NK-92 treated with Interleukin-12 subunit alpha and Interleukin-12 subunit beta, amount 100 ng/mL, for 24 hours (cell line): Measurements from ENCODE around the gene IQCE.

Experiments used
- DNase-seq: peaks from one replicate; lab custom pipeline; 2025; lab: John Stamatoyannopoulos, UW

IQCE gene

GRCh38 chr7:2663121-2663886 is 104.5 kb downstream of the IQCE start:
- DNase-seq, result no peak

GRCh38 chr7:2663960-2664359 is 105.2 kb downstream of the IQCE start:
- no peak for DNase-seq
